Left hindlimb (tissue), 1 donor: ENCODE results near the gene KCTD5.
"Not testable (repeated sequence)": the region's sequence is repeated elsewhere in the genome, so short reads cannot be mapped to it uniquely, and the experiment has no call there.

ENCODE experiments used
- DNase-seq: peaks from one replicate; pipeline ENCODE4 v3.0.0-alpha.2; 2018

KCTD5 gene

DNA sequence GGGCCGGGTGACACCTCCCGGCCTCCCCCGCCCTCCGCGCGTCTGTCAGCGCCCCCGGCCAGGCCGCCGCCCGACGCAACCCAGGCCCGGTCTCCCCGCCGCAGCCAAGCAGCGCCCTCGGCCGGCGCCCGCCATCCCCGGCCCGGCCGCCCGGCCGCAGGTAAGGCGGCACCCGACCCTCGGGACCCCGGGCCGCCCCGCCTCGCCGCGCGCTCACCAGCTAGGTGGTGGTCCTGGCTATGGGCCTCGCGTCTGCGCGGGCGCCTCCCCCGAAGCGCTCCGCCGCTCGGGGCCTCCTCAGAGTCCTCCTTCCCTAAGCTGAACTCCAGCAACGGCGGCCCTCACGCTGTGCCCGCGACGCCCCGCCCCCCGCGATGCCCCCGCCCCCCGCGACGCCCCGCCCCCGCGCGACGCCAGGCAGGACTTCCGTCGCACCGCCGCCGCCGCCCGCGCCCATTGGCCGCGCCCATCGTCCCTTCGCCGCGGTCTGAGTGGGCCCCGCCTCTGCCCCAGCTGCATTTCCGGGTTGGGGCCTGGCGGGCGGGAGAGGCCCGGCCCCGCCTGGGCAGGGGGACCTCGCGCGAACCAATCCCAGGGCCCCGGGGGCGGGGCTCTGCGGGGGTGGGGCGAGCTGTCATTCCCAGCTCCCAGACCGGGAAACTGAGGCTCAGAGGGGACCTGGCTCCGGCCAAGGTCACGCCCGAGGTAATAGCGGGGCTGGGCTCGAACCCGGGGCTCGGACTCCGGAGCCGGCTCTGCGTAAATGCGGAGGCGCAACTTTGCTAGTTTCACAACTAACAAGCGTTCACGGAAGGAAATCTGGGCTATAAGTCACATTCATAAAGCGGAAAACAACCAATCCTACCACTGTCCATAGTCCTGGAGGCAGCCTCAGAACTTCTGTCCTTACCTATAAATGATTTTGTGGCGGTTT lies 9.0 kb upstream of the KCTD5 start:
- DNase-seq = peak; percentile 98

DNA sequence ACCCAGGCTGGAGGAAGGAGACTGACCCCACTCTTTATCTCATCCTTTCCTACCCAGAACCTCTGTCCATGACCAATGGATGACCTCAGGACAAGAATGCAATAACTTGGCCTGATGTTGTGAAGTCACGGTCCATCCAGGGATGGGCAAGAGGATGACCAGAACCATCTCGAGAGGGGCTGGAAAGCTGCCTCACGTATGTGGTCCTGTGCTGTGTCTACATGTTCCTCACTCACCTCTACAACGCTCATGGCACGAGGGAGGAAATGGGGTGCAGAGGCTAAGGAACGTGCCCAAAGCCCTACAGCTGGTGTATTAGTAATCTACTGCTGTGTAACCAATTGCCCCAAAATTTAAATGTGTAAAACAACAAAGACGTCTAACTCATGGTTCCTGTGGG lies 7.3 kb upstream of the KCTD5 start:
- no peak for DNase-seq

DNA sequence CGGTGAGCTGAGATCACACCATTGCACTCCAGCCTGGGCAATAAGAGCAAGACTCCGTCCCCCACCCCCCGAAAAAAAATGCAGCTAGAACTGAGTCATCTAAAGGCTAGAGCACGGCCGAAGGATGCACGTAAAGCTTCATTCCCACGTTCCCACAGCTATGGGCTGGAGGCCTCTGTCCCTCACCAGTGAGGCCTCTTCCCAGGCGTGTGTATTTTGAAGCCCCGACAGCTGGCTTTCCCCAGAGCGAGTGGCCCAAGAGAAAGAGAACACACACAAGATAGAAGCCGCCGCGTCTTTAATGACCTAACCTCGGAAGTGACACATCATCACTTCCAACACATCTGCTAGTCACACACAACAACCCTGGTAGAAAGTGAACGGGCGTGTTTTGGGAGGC lies 6.6 kb upstream of the KCTD5 start:
- no peak for DNase-seq

DNA sequence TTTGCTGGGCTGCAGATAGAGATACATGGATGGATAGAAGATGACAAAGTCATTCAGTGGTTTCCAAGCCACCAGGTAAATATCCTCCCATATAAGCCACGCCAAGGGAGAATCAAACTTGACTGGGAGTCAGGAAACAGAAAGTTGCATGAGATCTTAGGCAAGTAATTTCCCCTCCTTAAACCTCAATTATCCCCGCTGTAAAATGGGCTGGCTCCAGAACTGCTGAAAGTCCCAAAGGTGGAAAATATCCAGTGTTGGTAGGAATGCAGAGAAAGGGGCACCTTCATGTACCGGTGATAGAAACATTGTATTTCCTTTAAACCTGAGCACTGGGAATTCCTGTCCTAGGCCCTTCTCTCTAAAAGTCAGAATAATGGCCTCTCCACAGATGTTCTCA lies 5.4 kb upstream of the KCTD5 start:
- not testable (repeated sequence) for DNase-seq

DNA sequence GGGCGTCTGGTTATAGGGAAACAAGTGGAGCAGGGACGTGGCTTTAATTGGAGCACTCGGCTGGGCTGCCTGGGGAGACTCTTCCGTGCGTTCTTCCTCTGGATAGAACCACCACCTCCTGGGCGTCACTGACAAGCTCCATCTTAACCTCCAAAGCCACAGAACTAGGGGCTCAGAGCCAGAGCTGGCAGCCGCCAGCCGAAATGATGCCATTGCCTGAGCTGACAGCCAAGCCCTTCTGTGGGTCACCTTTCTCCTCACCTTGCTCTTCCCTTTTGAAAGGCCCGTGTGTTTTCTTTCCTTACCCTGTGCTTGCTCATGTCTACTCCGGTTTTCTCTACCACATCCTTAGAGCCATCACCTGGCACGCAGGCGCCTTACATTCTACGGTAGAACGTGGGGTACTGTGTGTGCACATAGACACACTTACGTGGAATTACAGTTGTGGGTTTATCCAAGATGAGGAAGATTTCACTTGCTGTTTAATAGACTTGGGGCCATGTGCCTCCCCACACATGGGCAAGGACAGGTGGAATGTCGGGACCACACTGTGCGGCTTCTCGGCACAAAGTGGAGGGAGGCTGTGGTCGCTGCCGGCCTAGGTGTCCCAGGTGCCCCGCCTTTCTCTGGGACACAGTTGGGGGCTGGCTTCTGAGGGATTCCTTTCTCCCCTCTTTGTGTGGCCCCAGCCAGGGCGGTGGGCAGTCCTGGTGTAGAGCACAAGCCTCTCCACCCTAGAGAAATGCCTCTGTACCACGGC lies 3.9 kb upstream of the KCTD5 start:
- DNase-seq = not testable (repeated sequence)

DNA sequence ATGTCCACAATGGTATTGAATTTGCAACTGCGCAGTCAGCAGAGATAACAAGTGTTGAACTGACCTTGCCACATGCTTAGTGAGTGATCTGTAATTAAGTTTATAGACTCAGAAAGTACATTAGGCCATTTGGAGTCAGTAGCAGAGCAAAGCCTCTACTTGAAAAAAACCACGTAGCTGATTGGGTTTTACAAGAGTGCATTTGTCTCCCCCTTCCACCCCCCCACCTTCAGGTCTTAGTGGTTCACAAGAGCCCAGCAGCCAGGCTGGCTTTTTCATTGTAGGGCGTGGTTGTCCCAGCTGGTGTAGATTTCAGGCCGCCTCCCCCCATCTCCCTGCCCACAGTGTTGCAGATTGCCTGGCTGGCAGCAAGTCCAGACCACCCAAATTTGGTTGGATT lies 2.4 kb upstream of the KCTD5 start:
- DNase-seq = not testable (repeated sequence)

DNA sequence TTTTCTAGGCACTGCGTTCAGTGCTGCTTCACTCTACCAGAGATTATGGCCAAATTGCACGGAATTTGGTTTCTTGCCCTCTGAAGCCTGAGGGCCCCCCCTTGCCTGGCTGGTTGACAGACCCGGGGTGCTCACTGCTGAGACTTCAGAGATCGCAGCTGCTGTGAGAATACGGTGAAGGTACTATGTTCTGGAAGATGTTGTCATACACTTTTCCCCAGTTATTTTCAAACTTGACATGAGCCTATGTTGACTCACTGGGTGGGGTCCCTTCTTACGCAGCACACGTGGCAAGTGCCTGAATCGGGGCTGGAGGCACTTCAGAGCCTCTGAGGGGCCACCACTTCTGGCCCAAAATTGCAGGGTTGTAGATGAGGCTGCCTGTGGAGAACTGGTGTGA lies 2.0 kb upstream of the KCTD5 start:
- DNase-seq = not testable (repeated sequence)

DNA sequence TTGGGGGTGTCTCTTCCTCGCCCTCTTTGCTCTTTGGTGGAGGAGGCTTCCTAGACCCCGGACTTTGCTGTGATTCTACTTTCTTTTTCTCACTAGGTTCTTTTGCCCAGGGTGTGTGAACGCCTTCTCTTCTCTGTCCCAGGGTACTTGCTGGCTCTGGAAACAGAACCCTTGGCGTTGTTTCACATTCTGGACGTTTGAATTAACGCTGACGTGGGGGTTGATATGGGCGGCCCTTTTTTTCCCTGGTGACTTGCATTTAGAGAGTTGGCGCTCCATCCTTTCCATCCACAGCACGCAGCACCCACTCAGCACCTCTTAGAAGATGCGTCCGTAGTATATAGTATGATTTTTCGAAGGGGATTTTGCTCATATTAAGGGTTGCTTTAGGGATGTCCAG lies 718 bp downstream of the KCTD5 start:
- DNase-seq = not testable (repeated sequence)

DNA sequence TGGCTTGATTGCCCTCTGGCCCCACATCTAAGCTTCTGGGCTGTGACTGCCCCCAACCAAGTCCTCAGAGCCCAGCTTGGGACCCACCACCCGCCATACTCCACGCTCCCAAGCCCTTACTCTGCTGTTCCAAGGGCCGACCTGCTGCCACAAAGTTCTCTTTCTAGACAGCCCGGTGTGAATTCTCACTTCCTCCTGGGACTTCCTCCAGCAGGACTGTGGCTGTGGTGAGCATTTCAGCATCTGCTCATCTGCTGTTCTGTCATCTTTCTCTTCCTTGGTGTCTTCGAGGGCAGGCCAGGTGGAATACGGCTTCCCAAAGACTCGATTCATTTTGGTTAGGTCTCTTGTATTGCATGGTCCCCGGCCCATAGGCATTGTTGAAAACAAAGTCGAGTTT lies 3.8 kb downstream of the KCTD5 start:
- DNase-seq = not testable (repeated sequence)

DNA sequence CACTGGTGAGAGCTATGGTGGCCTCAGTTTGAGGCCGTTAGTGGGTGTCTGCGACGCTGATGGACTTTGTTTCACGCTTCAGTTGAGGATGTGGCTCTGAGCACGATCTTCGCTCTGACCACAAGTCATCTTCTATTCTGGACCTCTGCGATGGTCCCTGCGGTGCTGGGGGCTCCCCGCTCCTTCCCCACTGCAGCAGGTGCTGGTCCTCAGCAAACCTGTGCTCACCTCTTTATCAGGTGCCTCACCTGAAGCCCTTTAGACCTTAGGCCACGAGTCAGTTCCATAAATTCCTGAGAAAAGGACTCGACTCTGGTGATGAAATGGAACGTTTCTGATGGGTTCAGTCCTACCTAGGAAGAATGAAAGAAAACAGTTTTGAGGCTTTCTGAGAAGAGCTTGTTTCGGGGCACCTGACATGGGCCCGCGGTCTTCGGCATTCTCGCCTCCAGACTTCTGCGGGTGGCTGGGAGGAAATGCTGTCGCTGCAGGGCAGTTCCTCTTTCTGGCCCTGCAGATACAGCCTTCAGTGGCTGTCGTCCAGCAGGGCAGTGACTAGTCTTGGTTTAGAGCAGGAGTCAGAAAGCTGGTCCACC lies 4.7 kb downstream of the KCTD5 start:
- no peak for DNase-seq

DNA sequence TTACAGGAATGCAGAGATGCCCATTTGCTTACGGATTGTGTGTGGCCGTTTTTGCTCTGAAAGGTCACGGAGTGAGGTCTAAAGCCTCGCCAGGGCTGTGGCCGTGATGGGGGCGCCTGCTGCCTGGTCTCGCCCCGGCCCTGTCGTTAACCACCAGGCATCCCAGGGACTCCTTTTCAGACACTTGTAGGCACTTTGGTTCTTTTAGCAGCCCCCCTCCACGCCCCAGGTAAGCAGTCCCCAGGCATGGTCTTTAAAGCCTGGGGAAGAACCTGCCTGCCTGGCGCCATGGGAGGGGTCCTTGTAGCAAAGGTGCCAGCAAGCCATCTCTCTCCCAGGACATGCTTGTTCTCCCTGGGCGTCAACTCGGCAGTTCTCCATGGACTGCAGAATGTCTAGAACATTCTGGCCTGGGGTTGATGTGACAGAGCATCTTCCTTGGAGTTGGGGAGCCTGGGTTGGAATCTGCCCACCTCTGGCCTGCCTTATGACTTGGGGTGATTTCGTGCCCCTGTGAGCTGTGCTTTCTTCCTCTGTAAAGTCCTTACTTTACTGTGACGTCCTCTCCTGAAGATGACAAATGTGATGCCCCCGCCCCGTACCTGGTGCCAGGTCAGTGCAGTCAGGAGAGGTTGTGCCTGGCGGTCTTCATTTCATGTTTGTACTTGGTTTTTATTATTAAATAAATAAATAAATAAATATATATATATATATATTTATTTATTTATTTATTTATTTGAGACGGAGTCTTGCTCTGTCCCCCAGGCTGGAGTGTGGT lies 5.4 kb downstream of the KCTD5 start:
- DNase-seq = no peak

DNA sequence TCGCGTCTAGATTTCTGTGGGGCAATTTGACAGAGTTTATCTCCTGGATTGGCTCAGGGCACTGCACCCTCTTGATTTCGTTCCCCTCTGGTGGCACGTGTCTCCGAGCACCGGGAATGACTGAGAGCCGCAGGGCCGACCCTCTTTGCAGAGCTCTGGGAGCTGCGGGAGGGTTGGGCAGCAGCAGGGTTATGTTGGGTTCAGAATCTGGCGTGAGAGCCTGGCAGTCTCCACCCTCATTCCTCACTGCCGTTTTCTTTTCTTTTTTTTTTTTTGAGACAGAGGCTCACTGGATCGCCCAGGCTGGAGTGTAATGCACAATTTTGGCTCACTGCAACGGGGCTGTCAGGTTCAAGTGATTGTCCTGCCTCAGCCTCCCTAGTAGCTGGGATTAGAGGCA lies 7.1 kb downstream of the KCTD5 start:
- not testable (repeated sequence) for DNase-seq

DNA sequence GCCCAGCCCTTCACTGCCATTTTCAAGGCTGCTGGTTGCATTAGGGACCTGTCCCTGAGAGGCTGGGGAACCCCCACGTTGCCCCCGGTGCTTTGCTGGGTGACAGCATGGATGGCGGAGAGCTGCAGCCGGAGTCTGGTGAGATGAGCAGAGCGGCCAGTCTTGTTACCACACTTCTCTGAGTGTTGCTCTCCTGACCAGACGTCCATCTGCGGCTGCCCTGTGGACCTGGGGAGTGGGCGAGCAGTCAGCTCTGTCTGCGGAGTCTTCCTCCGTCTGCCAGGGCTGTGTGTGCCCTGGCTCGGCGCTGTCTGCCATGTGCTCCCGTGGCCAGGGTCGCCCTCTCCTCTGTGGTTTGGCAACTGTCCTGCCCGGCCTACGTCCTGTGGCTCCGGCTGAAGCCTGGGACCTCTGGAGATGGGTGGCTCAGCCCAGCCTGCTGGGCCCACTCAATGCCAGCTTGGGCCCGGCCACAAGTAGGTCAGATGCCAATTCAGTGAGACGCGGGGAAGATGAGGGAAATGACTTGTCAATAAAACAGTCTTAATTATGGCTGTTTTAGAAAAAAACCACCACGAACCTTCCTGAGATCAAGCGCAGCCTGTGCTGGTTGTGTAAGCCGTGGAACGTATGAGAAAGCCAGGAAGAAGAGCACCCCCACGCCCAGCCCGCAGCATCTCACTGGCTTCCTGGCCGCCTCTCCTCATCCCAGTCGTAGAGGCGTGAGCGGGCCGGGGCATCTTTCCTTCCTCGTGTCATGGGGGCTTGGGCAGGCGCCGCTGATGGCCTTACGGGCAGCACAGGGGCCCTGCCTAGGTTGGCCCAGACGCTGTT lies 7.9 kb downstream of the KCTD5 start:
- DNase-seq = no peak

DNA sequence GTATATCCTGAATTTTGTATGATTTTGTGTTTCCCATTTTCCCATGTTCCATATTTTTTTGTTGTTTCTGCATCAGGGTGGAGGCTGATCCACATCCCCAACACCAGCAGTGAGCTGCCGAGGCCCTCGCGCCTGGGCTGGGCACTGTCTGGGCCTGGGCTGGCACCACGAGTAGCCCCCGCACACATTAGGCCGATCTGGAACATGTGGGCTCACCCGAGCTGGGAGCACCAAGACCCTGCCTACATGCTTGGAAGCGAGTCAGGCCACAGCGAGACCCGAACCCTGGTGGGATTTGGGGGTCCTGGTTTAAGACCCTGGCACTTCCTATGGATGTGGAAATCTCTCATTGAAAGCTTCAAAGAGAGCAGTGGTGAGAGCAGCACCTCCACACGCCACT lies 8.5 kb downstream of the KCTD5 start:
- DNase-seq = no peak

DNA sequence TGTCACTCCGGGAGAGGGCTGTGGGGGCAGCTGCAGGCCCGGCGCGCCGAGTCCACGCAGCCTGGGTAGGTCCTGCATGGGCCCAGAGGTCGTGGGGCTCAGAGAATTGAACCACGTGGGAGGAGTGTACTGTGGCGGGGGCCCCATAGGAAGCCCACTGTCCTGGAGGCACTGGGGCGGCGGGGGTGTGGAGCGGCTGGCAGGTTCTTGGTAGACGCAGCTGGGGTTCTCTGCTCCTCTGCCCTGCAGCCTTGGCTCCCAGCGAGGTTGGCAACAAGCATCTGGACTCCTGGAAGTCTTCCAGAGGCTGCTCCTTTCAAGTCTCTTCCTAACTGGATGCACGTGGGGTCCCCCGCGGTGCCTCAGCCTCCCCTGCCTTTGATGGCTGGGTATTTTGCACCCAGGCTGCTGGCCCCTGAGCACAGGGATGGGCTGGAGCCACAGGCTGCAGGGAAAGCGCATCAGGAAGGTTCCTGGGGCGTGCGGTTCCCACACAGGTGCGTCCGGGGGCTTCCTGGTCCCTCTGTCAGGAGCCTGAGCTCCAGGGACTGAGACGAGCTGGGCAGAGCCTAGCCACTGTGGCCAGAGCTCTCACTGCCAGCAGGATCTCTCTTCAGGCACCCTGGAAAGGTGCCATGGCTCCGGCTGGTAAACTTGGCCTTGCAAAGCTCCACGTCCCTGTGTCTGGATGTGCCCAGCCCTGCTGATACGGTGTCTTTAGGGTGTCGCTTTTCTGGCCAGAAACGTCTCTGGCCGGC lies 9.3 kb downstream of the KCTD5 start:
- no peak for DNase-seq

DNA sequence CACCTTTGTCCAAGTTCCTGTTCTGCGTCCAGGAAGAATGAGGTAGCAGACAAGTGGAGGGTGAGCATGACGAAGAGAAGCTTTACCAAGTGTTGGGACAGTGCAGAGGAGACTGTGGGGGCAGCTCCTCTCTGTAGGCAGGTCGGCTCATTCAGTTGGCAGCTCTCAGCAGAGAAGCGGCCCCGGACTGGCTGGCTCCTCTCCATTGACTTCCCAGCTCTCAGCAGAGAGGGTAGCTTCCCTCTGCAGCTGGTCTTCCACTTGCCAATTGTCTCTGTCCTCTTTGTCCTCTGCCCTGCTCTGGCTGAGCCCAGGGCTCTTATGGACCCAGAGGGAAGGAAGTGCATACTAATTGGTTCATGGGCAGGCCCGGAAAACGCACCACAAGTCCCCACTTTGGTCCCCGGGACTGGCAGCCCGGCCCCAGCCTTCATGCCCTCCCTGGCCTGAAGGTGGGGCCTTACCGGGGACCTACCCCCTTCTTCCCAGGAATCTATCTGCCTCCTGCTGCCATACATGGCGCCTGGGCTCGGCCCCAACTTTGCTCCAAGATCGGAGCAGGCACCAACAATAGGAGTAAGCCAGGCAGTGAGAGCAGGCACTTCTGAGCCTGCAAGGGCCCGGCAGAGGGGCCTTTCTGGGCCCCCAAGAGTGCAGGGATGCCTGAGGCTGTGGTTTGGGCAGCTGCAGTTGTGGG lies 10.1 kb downstream of the KCTD5 start:
- no peak for DNase-seq

DNA sequence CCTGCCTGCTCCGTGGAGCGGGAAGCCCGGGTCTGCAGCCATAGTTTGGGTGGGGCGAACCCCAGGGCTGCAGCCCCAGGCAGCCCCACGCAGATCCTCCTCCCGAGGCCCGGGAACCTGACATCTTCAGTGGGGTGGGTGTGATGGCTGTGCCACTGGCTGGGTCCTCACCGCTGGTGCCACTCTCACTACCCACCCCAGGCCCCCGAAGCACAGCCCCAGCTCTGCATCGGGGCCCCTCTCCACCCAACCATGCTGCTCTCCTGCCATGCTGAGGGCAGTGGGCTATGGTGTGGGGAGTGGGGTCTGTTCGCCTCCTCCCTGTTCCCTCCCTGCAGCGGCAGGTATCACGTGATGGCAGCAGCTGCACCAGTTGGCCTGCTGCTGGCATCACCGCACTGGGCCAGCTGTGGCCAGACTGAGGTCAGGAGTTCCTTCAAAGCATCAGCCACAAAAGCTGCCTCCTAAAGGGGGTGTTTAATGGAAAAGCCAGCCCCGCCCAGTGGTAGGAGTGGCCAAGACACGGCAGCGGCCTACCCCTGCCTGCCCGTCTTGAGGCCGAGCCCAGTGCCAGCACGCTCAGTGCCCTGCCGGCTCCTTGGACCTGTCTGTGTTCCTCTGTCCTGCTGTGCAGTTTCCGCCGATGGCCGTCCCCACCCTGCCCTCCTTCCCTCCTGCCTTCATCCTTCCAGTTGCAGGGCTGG lies 10.8 kb downstream of the KCTD5 start:
- DNase-seq = peak; percentile 69

DNA sequence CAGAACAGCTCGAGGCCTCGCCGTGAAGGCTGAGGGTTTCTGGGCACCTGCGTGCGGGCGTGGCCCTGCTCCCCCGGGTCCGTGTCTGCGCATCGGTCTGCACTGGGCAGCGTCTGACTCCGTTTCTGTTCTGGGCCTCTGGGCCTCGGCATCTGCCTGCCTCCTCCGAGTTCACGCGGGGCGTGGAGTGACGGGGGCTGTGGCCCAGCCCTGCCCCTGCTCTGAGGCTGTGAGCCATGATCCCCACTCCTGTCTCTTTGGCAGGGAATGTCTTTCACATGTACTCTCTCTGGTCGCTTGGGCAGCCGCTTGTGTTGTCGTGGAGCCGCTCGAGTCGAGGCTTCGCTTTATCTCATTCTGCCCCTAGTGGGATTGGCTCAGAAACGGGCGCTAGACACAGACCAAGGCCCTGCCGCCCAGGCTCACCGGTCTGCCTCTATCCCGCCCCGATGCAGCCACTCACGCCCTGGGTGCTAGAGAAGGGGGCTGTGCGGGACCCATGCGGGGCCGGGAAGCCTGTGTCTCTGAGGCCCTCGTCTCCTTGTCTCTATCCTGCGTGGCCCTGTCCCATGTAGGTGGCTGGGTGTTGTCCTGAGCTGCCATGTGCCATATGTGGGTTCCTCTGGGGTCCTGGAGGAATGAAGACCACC lies 14.4 kb downstream of the KCTD5 start:
- not testable (repeated sequence) for DNase-seq

DNA sequence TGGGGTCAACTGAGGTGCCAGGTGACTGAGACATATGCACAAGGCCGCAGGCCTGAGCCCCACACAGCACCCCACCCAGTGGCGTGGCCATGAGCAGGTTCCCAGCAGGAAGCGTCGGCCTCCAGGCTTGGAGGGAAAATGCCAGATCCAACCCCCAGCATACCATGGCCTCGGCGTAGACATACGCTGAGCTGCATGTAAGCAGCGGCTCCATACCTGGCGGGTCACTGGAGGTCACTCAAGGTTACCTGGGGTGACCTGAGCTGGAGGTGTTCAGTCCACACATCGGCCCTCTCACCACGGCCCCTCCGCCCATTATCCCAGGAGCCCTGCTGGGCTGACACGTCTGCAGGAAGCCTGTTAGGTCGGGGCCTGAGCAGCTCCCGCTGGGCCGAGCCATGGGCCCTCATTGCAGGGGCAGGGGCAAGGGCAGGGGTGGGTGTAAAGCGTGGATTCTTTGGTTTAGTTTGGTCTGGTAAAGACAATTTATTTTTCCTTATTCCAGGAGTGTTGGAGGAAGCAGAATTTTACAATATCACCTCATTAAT lies 15.2 kb downstream of the KCTD5 start:
- DNase-seq = no peak
